Umbilical cord (tissue), 2 donors: ENCODE measurements around the gene HACD4. TPM values are rescaled to one million over a fixed set of nuclear protein-coding genes. Genes with fewer than 3 reads are reported as not detected.
A peak's percentile ranks its signal among the peaks of the same experiment; 100 is the strongest.
"Not testable (repeated sequence)": the region's sequence is repeated elsewhere in the genome, so short reads cannot be mapped to it uniquely, and the experiment has no call there.

ENCODE experiments used
- DNase-seq: peaks from one replicate; pipeline ENCODE4 v3.0.0-alpha.2; 2015; ENCODE audit warnings: low spot score
- total RNA-seq: library from RNA; depleted of rRNA; stranded (reverse); fragments of >200 nt; gene quantifications from one replicate; pipeline ENCODE4 v1.2.3, GENCODE V29; 2014; ENCODE audit warnings: low replicate concordance; ENCODE audit not compliant: insufficient read depth

HACD4 gene
- total RNA-seq, 1 donor from 2014 or later: 8.7 TPM

GRCh38 chr9:21016701-21017491, 14.5 kb downstream of the HACD4 start:
- DNase-seq: no peak

GRCh38 chr9:21015995-21016394, 15.4 kb downstream of the HACD4 start:
- DNase-seq: no peak

GRCh38 chr9:21015129-21015815, 16.2 kb downstream of the HACD4 start:
- DNase-seq: no peak

- no peak for DNase-seq
These were observed 29.4 kb downstream of the HACD4 start for GRCh38 chr9:21002040-21002439.

- DNase-seq: no peak
These were observed 29.9 kb downstream of the HACD4 start for GRCh38 chr9:21001581-21001980.

- no peak for DNase-seq
These were observed 33.9 kb downstream of the HACD4 start for GRCh38 chr9:20997503-20998076.

- DNase-seq: no peak
These were observed 34.6 kb downstream of the HACD4 start for GRCh38 chr9:20996809-20997208.

- no peak for DNase-seq
These were observed 35.8 kb downstream of the HACD4 start for GRCh38 chr9:20995616-20996015.

- no peak for DNase-seq
These were observed 37.0 kb downstream of the HACD4 start for GRCh38 chr9:20994486-20994885.

GRCh38 chr9:20990867-20991266, 40.6 kb downstream of the HACD4 start:
- peak; percentile 28 for DNase-seq

GRCh38 chr9:20989923-20990341, 41.5 kb downstream of the HACD4 start:
- no peak for DNase-seq

- peak; percentile 36 for DNase-seq
These were observed 42.6 kb downstream of the HACD4 start for GRCh38 chr9:20988671-20989315.

GRCh38 chr9:20988061-20988460, 43.4 kb downstream of the HACD4 start:
- no peak for DNase-seq

GRCh38 chr9:20987521-20987920, 43.9 kb downstream of the HACD4 start:
- no peak for DNase-seq

GRCh38 chr9:20985851-20986600, 45.4 kb downstream of the HACD4 start:
- no peak for DNase-seq

- DNase-seq: no peak
These were observed 46.9 kb downstream of the HACD4 start for GRCh38 chr9:20984506-20984905.

- peak; percentile 82 for DNase-seq
These were observed 50.0 kb downstream of the HACD4 start for GRCh38 chr9:20981486-20981885.

GRCh38 chr9:20980832-20981455, 50.5 kb downstream of the HACD4 start:
- DNase-seq: peak; percentile 72

- no peak for DNase-seq
These were observed 53.2 kb downstream of the HACD4 start for GRCh38 chr9:20978249-20978648.

GRCh38 chr9:20974191-20974938, 57.1 kb downstream of the HACD4 start:
- DNase-seq: not testable (repeated sequence)
